GM18502 (cell line): ENCODE measurements around the gene SIPA1L3.

Experiments used
- ATAC-seq: cut with Tn5 transposase; IDR thresholded peaks from one replicate; pipeline ENCODE4 v1.9.1; 2021; ENCODE audit warnings: mild to moderate bottlenecking; ENCODE audit not compliant: unreplicated experiment, poor library complexity

The SIPA1L3 gene

DNA sequence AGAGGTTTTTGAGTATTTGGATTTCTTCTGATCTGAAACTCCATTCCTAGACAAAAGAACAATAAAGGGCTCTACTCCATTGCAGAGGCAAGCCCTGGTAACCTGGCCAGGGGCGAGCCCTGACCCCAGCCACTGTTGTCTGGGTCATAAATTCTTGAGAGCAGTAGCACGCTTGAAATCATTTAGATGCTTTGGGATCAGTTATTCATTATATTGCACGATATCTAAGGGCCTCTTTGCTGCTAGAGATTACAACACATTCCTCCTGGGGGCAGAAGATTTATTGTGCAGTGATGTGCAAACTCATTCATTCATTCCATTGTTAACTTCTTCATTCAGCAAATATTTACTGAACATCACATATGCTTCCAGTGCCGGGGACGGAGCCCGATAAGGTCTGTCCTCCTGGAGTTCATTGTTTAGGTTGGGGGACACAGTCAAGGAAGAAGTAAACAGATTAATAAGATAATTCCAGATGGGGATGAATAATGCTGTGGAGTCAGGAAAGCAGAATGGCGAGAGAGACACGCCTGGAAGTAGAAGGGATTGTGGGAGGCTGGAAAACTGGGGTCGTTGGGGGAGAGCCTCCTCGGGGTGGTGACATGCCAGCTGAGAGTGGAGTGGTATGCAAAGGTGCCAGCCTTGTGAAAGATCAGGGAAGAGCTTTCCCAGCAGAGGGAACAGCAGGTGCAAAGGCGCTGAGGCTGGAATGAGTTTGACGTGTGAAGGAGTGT lies 34.9 kb downstream of the SIPA1L3 start:
- ATAC-seq = no peak

GRCh38 chr19:37942516-37942902 lies 35.5 kb downstream of the SIPA1L3 start:
- no peak for ATAC-seq

GRCh38 chr19:37943480-37943879 lies 36.5 kb downstream of the SIPA1L3 start:
- no peak for ATAC-seq

- ATAC-seq = no peak
These were observed 39.1 kb downstream of the SIPA1L3 start for GRCh38 chr19:37946132-37946531.

DNA sequence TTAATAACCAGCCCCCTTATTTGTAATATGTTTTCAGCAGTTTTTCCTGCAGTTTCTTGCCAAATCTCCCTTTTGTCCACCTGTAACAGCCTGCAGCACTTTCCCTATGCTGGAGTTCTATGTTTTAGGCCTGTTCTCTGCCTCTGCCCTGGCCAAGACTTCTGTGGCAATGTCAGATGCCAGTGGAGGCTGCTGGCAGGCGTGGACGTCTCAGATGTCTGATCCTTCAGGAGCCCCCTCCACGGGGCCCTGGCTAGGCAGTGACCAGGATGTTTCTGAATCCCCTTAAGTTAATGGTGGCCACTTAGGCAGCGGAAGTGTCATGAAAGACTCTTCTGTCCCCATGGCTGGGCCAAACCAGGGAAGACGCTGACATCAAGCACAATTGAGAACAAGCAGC lies 40.8 kb downstream of the SIPA1L3 start:
- ATAC-seq = no peak

- ATAC-seq = no peak
These were observed 41.4 kb downstream of the SIPA1L3 start for GRCh38 chr19:37948362-37948761.

- ATAC-seq = no peak
These were observed 43.6 kb downstream of the SIPA1L3 start for GRCh38 chr19:37950471-37951175.

DNA sequence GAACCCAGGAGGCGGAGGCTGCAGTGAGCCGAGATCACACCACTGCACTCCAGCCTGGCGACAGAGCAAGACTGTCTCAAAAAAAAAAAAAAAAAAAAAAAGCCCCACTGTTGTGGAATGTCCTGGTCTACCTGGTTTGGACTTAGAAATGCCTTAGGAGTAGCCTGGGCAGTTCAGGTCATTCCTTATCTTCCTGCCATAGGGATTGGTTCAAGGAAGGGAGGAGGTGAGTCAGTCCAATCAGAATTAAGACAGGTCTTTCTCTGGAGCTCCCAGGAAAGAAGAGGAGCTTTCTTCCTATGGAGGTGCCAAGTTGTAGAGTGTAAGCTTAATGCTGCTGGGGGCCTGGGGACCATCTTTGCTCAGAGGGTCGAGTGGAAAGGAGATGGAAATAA lies 44.8 kb downstream of the SIPA1L3 start:
- no peak for ATAC-seq

- no peak for ATAC-seq
These were observed 46.3 kb downstream of the SIPA1L3 start for GRCh38 chr19:37953171-37953917.

GRCh38 chr19:37953918-37954303 lies 46.9 kb downstream of the SIPA1L3 start:
- no peak for ATAC-seq

- ATAC-seq = no peak
These were observed 47.4 kb downstream of the SIPA1L3 start for GRCh38 chr19:37954421-37954874.

- no peak for ATAC-seq
These were observed 49.0 kb downstream of the SIPA1L3 start for GRCh38 chr19:37955986-37956385.

- no peak for ATAC-seq
These were observed 50.2 kb downstream of the SIPA1L3 start for GRCh38 chr19:37957176-37957575.

GRCh38 chr19:37959665-37960114 lies 52.7 kb downstream of the SIPA1L3 start:
- ATAC-seq = no peak

- ATAC-seq = no peak
These were observed 54.2 kb downstream of the SIPA1L3 start for GRCh38 chr19:37961198-37961597.

DNA sequence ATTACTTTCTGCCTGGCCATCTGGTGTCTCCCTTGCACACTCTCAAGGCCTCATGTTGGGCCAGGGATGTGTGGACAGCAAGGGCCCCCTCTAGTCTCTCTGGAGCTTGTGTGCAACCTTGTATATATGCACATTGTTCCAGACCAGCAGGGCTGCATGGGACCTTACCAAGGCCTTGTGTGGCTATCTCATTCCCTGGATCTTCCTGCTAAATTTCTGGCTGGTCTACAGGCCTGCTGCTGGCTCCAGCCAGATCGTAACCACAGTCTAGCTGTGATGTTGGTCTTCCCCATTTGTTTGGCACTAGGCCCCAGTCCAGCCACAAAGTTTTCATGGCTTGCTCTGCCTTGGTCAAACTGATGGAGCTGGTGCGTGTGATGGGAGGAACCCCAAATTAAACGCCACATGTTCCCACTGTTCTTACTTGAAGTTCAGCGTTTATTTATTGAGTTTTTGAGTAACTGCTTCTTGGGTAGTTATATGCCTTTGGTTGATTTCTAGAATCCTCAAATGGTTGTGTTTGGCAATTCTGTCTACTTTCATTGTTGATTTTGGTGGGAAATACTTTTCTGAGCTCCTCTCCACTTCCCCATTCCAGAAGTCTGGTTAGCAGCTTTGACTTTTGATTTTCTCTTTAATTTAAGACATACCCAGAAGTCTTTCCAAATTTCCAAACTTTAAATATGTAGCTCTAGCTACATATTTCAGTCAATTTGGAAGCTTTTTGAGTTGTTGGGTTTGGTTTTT lies 56.4 kb downstream of the SIPA1L3 start:
- no peak for ATAC-seq

- ATAC-seq = no peak
These were observed 57.1 kb downstream of the SIPA1L3 start for GRCh38 chr19:37964109-37964508.

DNA sequence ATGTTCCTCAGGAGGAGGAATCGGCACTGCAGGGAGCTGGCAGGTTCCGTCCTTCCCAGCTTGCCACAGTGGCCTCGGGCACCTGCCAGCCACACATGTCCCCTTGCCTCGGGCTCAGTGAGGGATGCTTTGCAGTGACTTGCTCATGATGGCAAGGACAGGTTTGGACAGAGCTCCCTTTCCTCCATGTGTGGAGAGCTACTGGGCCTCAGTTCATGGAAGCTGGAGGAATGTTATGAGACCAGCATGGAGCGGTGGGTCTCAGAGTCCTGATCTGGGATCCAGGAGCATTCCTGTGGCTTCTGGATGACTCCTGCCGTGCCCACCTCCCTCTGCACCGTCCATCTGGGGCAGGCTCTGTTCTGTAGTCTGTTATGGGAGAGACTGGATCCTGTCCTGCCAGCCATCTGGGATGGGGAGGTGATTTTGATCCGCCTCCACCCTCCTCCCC lies 59.2 kb downstream of the SIPA1L3 start:
- ATAC-seq = no peak

GRCh38 chr19:37966662-37967231 lies 59.7 kb downstream of the SIPA1L3 start:
- ATAC-seq = no peak

- no peak for ATAC-seq
These were observed 62.7 kb downstream of the SIPA1L3 start for GRCh38 chr19:37969695-37970094.
